ENCODE data around the gene ZBTB18.

ZBTB18 gene

GRCh38 chr1:244088161-244088560, 37.1 kb downstream of the ZBTB18 start:
- no peak for DNase-seq (ENCODE audit: low read depth, low spot score)

- DNase-seq (ENCODE audit: low read depth, low spot score): peak; percentile 20
These were observed 38.5 kb downstream of the ZBTB18 start for GRCh38 chr1:244089561-244089960.

- no peak for DNase-seq (ENCODE audit: low read depth, low spot score)
These were observed 39.6 kb downstream of the ZBTB18 start for GRCh38 chr1:244090645-244091044.

- DNase-seq (ENCODE audit: low read depth, low spot score): no peak
These were observed 41.3 kb downstream of the ZBTB18 start for GRCh38 chr1:244092293-244092963.

- no peak for DNase-seq (ENCODE audit: low read depth, low spot score)
These were observed 42.0 kb downstream of the ZBTB18 start for GRCh38 chr1:244092964-244093638.

GRCh38 chr1:244094880-244095528, 43.9 kb downstream of the ZBTB18 start:
- no peak for DNase-seq (ENCODE audit: low read depth, low spot score)

GRCh38 chr1:244095529-244095911, 44.4 kb downstream of the ZBTB18 start:
- no peak for DNase-seq (ENCODE audit: low read depth, low spot score)

- no peak for DNase-seq (ENCODE audit: low read depth, low spot score)
These were observed 45.1 kb downstream of the ZBTB18 start for GRCh38 chr1:244096066-244096610.

- DNase-seq (ENCODE audit: low read depth, low spot score): no peak
These were observed 45.6 kb downstream of the ZBTB18 start for GRCh38 chr1:244096691-244097090.

- no peak for DNase-seq (ENCODE audit: low read depth, low spot score)
These were observed 46.7 kb downstream of the ZBTB18 start for GRCh38 chr1:244097523-244098405.

- no peak for DNase-seq (ENCODE audit: low read depth, low spot score)
These were observed 48.3 kb downstream of the ZBTB18 start for GRCh38 chr1:244099258-244099930.

- DNase-seq (ENCODE audit: low read depth, low spot score): no peak
These were observed 49.2 kb downstream of the ZBTB18 start for GRCh38 chr1:244100276-244100675.

GRCh38 chr1:244100704-244101453, 49.8 kb downstream of the ZBTB18 start:
- DNase-seq (ENCODE audit: low read depth, low spot score): peak; percentile 24

- no peak for DNase-seq (ENCODE audit: low read depth, low spot score)
These were observed 51.0 kb downstream of the ZBTB18 start for GRCh38 chr1:244102046-244102445.

- no peak for DNase-seq (ENCODE audit: low read depth, low spot score)
These were observed 51.4 kb downstream of the ZBTB18 start for GRCh38 chr1:244102468-244102867.

GRCh38 chr1:244104309-244105060, 53.4 kb downstream of the ZBTB18 start:
- DNase-seq (ENCODE audit: low read depth, low spot score): peak; percentile 27

- no peak for DNase-seq (ENCODE audit: low read depth, low spot score)
These were observed 55.1 kb downstream of the ZBTB18 start for GRCh38 chr1:244106176-244106575.
